NT2/D1 (cell line): Measurements from ENCODE around the gene CDH4.

Experiments
- SUZ12 ChIP-seq: IDR thresholded peaks from 2 replicates; pipeline ENCODE4 v1.6.1; 2011; ENCODE audit not compliant: insufficient read length, insufficient read depth; ENCODE audit errors: extremely low read depth
- YY1 ChIP-seq: IDR thresholded peaks from 2 replicates; pipeline ENCODE4 v1.6.1; 2011; ENCODE audit not compliant: insufficient read length, insufficient read depth
- ZNF274 ChIP-seq: IDR thresholded peaks from 2 replicates; pipeline ENCODE4 v1.6.1; 2011; ENCODE audit warnings: mild to moderate bottlenecking, low read depth, low read length

DNA sequence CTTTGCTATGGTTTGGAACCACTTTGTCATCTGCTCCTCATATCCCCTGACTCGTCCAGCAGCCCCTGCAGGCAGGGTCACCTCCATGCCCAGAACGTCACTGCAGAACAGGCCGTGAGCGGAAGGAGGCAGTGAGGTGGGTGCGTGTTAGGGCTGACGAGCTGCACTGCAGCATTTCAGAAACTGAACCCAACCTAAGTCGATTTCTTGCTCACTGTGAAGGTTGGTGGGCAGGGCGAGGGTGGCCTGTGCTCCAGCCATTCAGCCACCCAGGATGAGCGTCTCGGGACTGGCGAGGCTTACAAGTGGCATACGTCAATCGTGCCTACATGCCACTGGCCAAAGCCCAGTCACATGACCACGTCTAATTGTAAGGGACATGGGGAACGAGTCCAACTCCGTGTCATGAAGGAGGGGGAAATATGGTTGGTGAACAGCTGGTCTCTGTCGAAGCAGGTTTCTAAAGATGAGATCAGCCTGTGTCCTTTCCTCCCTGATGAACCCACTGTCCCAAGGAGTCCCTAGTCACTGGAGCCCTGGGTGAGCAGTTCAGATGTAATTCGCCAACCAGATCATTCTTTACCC is 524.5 kb downstream of the CDH4 start:
- TF ChIP-seq ZNF274 = no peak
- no peak for TF ChIP-seq YY1
- no peak for TF ChIP-seq SUZ12
